ENCODE measurements around the gene CCDC3.

CCDC3 gene

GRCh38 chr10:12907656-12908055 lies 93.9 kb downstream of the CCDC3 start:
- Histone ChIP-seq H3K4me1 (ENCODE audit: control insufficient read depth, insufficient read depth, low read length) (peaks cover 11% of the 10 kb centered on the region), H3K27me3 (replicated peaks; ENCODE audit: control insufficient read depth, insufficient read depth, low read length) (no peaks in the 10 kb centered on the region), H3K36me3 (ENCODE audit: control insufficient read depth, insufficient read depth, low read length, severe bottlenecking) (no peaks in the 10 kb centered on the region), H3K4me3 (ENCODE audit: low read length) (no peak overlapping the region), H3K9me3 (ENCODE audit: control insufficient read depth, low read length) (no peaks in the 10 kb centered on the region), H3K9ac (ENCODE audit: low read length) (no peak overlapping the region)
- DNase-seq (ENCODE audit: low read depth) = peak; percentile 15

- Histone ChIP-seq H3K36me3 (ENCODE audit: control insufficient read depth, insufficient read depth, low read length, severe bottlenecking) (no peaks in the 10 kb centered on the region), H3K9ac (ENCODE audit: low read length) (no peak overlapping the region), H3K9me3 (ENCODE audit: control insufficient read depth, low read length) (no peaks in the 10 kb centered on the region), H3K4me1 (ENCODE audit: control insufficient read depth, insufficient read depth, low read length) (peaks cover 11% of the 10 kb centered on the region), H3K27me3 (replicated peaks; ENCODE audit: control insufficient read depth, insufficient read depth, low read length) (no peaks in the 10 kb centered on the region), H3K4me3 (ENCODE audit: low read length) (no peak overlapping the region)
- DNase-seq (ENCODE audit: low read depth) = no peak
Measured at GRCh38 chr10:12906051-12906541, 95.4 kb downstream of the CCDC3 start.

- H3K27me3 ChIP-seq (replicated peaks; ENCODE audit: control insufficient read depth, insufficient read depth, low read length) = no peaks in the 10 kb centered on the region
- no peak for DNase-seq (ENCODE audit: low read depth)
Measured at GRCh38 chr10:12905067-12905466, 96.4 kb downstream of the CCDC3 start.

GRCh38 chr10:12902851-12903358 lies 98.6 kb downstream of the CCDC3 start:
- Histone ChIP-seq H3K4me3 (ENCODE audit: low read length) (no peak overlapping the region), H3K36me3 (ENCODE audit: control insufficient read depth, insufficient read depth, low read length, severe bottlenecking) (no peaks in the 10 kb centered on the region), H3K9me3 (ENCODE audit: control insufficient read depth, low read length) (no peaks in the 10 kb centered on the region), H3K4me1 (ENCODE audit: control insufficient read depth, insufficient read depth, low read length) (no peaks in the 10 kb centered on the region), H3K9ac (ENCODE audit: low read length) (no peak overlapping the region), H3K27me3 (replicated peaks; ENCODE audit: control insufficient read depth, insufficient read depth, low read length) (peaks cover 15% of the 10 kb centered on the region)
- no peak for DNase-seq (ENCODE audit: low read depth)

More at GRCh38 chr10:12905067-12905466, 96.4 kb downstream of the CCDC3 start:
- Histone ChIP-seq H3K4me1 (ENCODE audit: control insufficient read depth, insufficient read depth, low read length) (peaks cover 7% of the 10 kb centered on the region), H3K9me3 (ENCODE audit: control insufficient read depth, low read length) (no peaks in the 10 kb centered on the region), H3K4me3 (ENCODE audit: low read length) (no peak overlapping the region), H3K9ac (ENCODE audit: low read length) (no peak overlapping the region), H3K36me3 (ENCODE audit: control insufficient read depth, insufficient read depth, low read length, severe bottlenecking) (no peaks in the 10 kb centered on the region)

GRCh38 chr10:12902135-12902572 lies 99.4 kb downstream of the CCDC3 start:
- H3K36me3 ChIP-seq (ENCODE audit: control insufficient read depth, insufficient read depth, low read length, severe bottlenecking) = no peaks in the 10 kb centered on the region
- peak; percentile 84 for DNase-seq (ENCODE audit: low read depth)
- H3K9ac ChIP-seq (ENCODE audit: low read length) = no peak overlapping the region
- H3K4me3 ChIP-seq (ENCODE audit: low read length) = no peak overlapping the region
- peaks cover 22% of the 10 kb centered on the region for H3K27me3 ChIP-seq (replicated peaks; ENCODE audit: control insufficient read depth, insufficient read depth, low read length)
- H3K9me3 ChIP-seq (ENCODE audit: control insufficient read depth, low read length) = no peaks in the 10 kb centered on the region
- no peaks in the 10 kb centered on the region for H3K4me1 ChIP-seq (ENCODE audit: control insufficient read depth, insufficient read depth, low read length)

GRCh38 chr10:12899546-12899945 lies 102.0 kb downstream of the CCDC3 start:
- no peaks in the 10 kb centered on the region for H3K4me1 ChIP-seq (ENCODE audit: control insufficient read depth, insufficient read depth, low read length)
- no peak overlapping the region for H3K9ac ChIP-seq (ENCODE audit: low read length)
- H3K9me3 ChIP-seq (ENCODE audit: control insufficient read depth, low read length) = no peaks in the 10 kb centered on the region
- DNase-seq (ENCODE audit: low read depth) = no peak
- no peaks in the 10 kb centered on the region for H3K36me3 ChIP-seq (ENCODE audit: control insufficient read depth, insufficient read depth, low read length, severe bottlenecking)
- H3K27me3 ChIP-seq (replicated peaks; ENCODE audit: control insufficient read depth, insufficient read depth, low read length) = peaks cover 34% of the 10 kb centered on the region
- no peak overlapping the region for H3K4me3 ChIP-seq (ENCODE audit: low read length)

- H3K4me3 ChIP-seq (ENCODE audit: low read length) = no peak overlapping the region
- no peak overlapping the region for H3K9ac ChIP-seq (ENCODE audit: low read length)
- H3K4me1 ChIP-seq (ENCODE audit: control insufficient read depth, insufficient read depth, low read length) = no peaks in the 10 kb centered on the region
- H3K9me3 ChIP-seq (ENCODE audit: control insufficient read depth, low read length) = peaks cover 7% of the 10 kb centered on the region
- DNase-seq (ENCODE audit: low read depth) = no peak
- no peaks in the 10 kb centered on the region for H3K36me3 ChIP-seq (ENCODE audit: control insufficient read depth, insufficient read depth, low read length, severe bottlenecking)
- H3K27me3 ChIP-seq (replicated peaks; ENCODE audit: control insufficient read depth, insufficient read depth, low read length) = peaks cover 40% of the 10 kb centered on the region
Measured at GRCh38 chr10:12898271-12898670, 103.2 kb downstream of the CCDC3 start.

GRCh38 chr10:12897278-12897677 lies 104.2 kb downstream of the CCDC3 start:
- no peak for DNase-seq (ENCODE audit: low read depth)
- Histone ChIP-seq H3K27me3 (replicated peaks; ENCODE audit: control insufficient read depth, insufficient read depth, low read length) (peaks cover 42% of the 10 kb centered on the region), H3K9me3 (ENCODE audit: control insufficient read depth, low read length) (peaks cover 17% of the 10 kb centered on the region)

GRCh38 chr10:12896251-12896650 lies 105.3 kb downstream of the CCDC3 start:
- Histone ChIP-seq H3K4me3 (ENCODE audit: low read length) (no peak overlapping the region), H3K9ac (ENCODE audit: low read length) (no peak overlapping the region), H3K9me3 (ENCODE audit: control insufficient read depth, low read length) (peaks cover 26% of the 10 kb centered on the region), H3K36me3 (ENCODE audit: control insufficient read depth, insufficient read depth, low read length, severe bottlenecking) (no peaks in the 10 kb centered on the region), H3K27me3 (replicated peaks; ENCODE audit: control insufficient read depth, insufficient read depth, low read length) (peaks cover 49% of the 10 kb centered on the region), H3K4me1 (ENCODE audit: control insufficient read depth, insufficient read depth, low read length) (no peaks in the 10 kb centered on the region)
- DNase-seq (ENCODE audit: low read depth) = no peak

More at GRCh38 chr10:12897278-12897677, 104.2 kb downstream of the CCDC3 start:
- Histone ChIP-seq H3K9ac (ENCODE audit: low read length) (no peak overlapping the region), H3K4me3 (ENCODE audit: low read length) (no peak overlapping the region), H3K4me1 (ENCODE audit: control insufficient read depth, insufficient read depth, low read length) (no peaks in the 10 kb centered on the region), H3K36me3 (ENCODE audit: control insufficient read depth, insufficient read depth, low read length, severe bottlenecking) (no peaks in the 10 kb centered on the region)

GRCh38 chr10:12892924-12893323 lies 108.6 kb downstream of the CCDC3 start:
- Histone ChIP-seq H3K27me3 (replicated peaks; ENCODE audit: control insufficient read depth, insufficient read depth, low read length) (peaks cover 38% of the 10 kb centered on the region), H3K4me3 (ENCODE audit: low read length) (no peak overlapping the region), H3K4me1 (ENCODE audit: control insufficient read depth, insufficient read depth, low read length) (no peaks in the 10 kb centered on the region), H3K9me3 (ENCODE audit: control insufficient read depth, low read length) (peaks cover 42% of the 10 kb centered on the region), H3K9ac (ENCODE audit: low read length) (no peak overlapping the region), H3K36me3 (ENCODE audit: control insufficient read depth, insufficient read depth, low read length, severe bottlenecking) (no peaks in the 10 kb centered on the region)
- DNase-seq (ENCODE audit: low read depth) = no peak

- no peaks in the 10 kb centered on the region for H3K4me1 ChIP-seq (ENCODE audit: control insufficient read depth, insufficient read depth, low read length)
- H3K9me3 ChIP-seq (ENCODE audit: control insufficient read depth, low read length) = peaks cover 42% of the 10 kb centered on the region
- H3K36me3 ChIP-seq (ENCODE audit: control insufficient read depth, insufficient read depth, low read length, severe bottlenecking) = no peaks in the 10 kb centered on the region
- no peak for DNase-seq (ENCODE audit: low read depth)
- H3K27me3 ChIP-seq (replicated peaks; ENCODE audit: control insufficient read depth, insufficient read depth, low read length) = peaks cover 23% of the 10 kb centered on the region
- no peak overlapping the region for H3K4me3 ChIP-seq (ENCODE audit: low read length)
- H3K9ac ChIP-seq (ENCODE audit: low read length) = no peak overlapping the region
Measured at GRCh38 chr10:12890958-12891357, 110.6 kb downstream of the CCDC3 start.

GRCh38 chr10:12888470-12888869 lies 113.0 kb downstream of the CCDC3 start:
- H3K9ac ChIP-seq (ENCODE audit: low read length) = no peak overlapping the region
- H3K4me3 ChIP-seq (ENCODE audit: low read length) = no peak overlapping the region
- no peaks in the 10 kb centered on the region for H3K4me1 ChIP-seq (ENCODE audit: control insufficient read depth, insufficient read depth, low read length)
- H3K27me3 ChIP-seq (replicated peaks; ENCODE audit: control insufficient read depth, insufficient read depth, low read length) = peaks cover 14% of the 10 kb centered on the region
- H3K9me3 ChIP-seq (ENCODE audit: control insufficient read depth, low read length) = peaks cover 37% of the 10 kb centered on the region
- no peaks in the 10 kb centered on the region for H3K36me3 ChIP-seq (ENCODE audit: control insufficient read depth, insufficient read depth, low read length, severe bottlenecking)
- DNase-seq (ENCODE audit: low read depth) = no peak
